D721Med (cell line): ENCODE measurements around the gene HOXA2.

Experiments used
- DNase-seq: peaks from one replicate; pipeline ENCODE4 v3.0.0; 2011; ENCODE audit warnings: low spot score; ENCODE audit not compliant: insufficient read length
- FAIRE-seq: peaks from 2 replicates; lab custom pipeline; 2011; peaks lifted over from hg19 to GRCh38; lab: Jason Lieb, UNC
- CTCF ChIP-seq: IDR thresholded peaks from 2 replicates; pipeline ENCODE4 v1.5.1; 2012; ENCODE audit warnings: mild to moderate bottlenecking, control low read depth; ENCODE audit not compliant: insufficient read depth; ENCODE audit errors: missing control alignments

Gene HOXA2

DNA sequence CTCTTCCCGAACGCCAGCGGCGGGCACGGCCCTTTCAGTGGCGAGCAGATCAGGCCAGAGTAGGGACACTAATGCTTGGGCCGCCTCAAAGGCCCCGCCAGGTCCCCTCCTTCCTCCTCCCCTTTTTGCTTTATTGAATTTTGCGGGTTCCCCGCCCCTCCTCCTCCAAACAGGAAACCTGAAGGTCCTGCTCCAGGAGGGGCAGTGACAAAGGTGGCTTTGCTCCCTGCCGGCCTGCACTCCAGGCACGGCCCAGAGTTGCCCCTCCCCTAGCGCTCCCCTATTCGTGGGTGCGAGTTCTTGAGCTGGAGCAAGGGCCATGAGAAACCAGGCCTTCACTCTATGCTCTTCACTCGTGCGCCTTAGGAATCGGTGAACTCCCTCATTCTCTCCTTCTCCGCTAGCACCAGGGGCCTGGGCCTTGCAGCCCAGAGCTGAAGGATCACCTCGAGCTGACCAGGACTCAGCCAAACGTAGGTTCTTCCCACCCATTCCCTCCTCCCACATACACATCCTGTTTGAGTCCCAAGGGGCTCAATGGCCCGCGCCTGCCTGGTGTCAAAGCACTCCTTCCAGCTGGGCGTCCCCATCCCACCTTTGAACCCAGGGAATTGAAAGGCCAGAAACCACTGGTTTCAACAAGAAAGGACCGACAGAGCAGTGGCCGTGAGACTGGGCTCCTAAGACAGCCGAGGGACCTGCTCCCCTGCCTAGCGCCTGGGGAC lies 45.7 kb upstream of the HOXA2 start:
- DNase-seq = no peak
- no peak for FAIRE-seq
- TF ChIP-seq CTCF = no peak

- FAIRE-seq = no peak
- DNase-seq = no peak
- no peak for TF ChIP-seq CTCF
These were observed 44.9 kb upstream of the HOXA2 start, which contains the start of gene HOXA6 for GRCh38 chr7:27147199-27148030. Gene HOXA6, minus strand, starts transcription at chr7:27147774. Its CDS starts 25 bp downstream, at chr7:27147749.

DNA sequence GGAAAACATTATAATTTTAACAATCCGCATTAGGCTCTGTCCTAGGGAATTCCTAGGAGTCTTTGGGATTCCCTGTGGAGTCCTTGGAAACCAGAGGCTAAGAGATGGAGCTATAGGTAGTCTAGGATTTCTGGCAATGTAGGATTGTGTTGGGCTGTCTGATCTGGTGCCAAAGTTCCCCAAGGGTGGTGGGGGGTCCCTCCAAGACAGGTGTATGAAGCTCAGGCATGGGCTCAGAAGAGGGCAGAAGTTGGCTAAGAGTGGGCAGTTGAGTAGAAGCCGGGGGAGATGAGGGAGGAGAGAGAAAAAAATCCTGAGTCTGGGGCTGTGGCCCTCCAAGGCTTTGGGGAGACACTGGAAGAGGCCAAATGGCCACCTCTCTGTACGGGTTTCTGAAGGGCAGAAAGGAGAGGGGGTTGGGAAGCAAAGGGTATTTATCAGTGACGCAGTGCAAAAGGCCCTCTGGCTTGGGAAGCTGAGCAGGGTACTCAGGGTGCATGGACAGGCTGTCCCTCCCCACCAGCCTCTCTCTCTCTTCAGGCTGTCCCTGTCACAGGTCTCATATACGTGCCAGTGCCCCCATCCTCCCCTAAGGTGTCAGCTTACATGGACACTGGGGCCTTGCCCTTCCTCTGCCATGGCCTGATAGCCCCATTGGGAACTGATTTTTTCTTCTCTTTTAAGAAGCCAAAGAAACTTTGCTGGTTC lies 44.2 kb upstream of the HOXA2 start:
- no peak for TF ChIP-seq CTCF
- FAIRE-seq = no peak
- DNase-seq = no peak

- DNase-seq (no peak), FAIRE-seq (no peak)
- TF ChIP-seq CTCF = no peak
These were observed 43.5 kb upstream of the HOXA2 start for GRCh38 chr7:27145914-27146412.

DNA sequence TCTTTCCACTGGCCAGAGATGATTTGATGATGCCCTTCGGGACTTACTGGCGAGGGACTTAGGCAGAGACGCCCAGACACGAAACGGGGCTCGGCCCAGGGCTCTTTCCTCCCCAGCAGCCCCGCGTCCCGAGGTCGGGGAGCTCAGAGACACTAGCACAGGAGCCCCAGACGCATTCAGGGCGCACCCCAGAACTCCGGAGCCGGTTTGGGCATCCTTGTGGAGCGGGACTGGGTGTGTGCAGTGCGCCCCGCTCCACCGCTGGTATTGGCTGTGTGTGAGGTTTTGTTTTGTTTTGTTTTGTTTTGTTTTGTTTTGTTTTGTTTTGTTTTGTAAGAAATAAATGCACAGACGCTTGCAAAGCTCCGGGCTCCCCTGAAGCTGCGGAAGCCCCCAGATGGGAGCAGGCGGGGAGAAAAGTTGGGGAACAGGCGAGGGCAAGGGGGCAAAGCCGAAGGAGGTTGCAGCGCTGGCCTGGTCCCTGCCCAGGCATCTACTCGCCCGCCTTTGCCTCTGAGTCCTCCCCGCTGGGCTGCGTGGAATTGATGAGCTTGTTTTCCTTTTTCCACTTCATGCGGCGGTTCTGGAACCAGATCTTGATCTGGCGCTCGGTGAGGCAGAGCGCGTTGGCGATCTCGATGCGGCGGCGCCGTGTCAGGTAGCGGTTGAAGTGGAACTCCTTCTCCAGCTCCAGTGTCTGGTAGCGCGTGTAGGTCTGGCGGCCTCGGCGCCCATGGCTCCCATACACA lies 42.9 kb upstream of the HOXA2 start:
- FAIRE-seq = no peak
- DNase-seq = no peak
- TF ChIP-seq CTCF = no peak

- no peak for TF ChIP-seq CTCF
- FAIRE-seq (no peak), DNase-seq (no peak)
These were observed 42.3 kb upstream of the HOXA2 start for GRCh38 chr7:27144781-27145164.
